ENCODE data around the gene GRIN2A.
A peak's percentile ranks its signal among the peaks of the same experiment; 100 is the strongest.

GRIN2A gene

GRCh38 chr16:10181196-10182162 is 749 bp downstream of the GRIN2A start:
- DNase-seq = peak; percentile 20

GRCh38 chr16:10180771-10181163 is 1.5 kb downstream of the GRIN2A start:
- no peak for DNase-seq

GRCh38 chr16:10180042-10180770 is 2.0 kb downstream of the GRIN2A start:
- no peak for DNase-seq

GRCh38 chr16:10178526-10178925 is 3.7 kb downstream of the GRIN2A start:
- no peak for DNase-seq

- no peak for DNase-seq
Measured at GRCh38 chr16:10178080-10178479, 4.1 kb downstream of the GRIN2A start.

- no peak for DNase-seq
Measured at GRCh38 chr16:10172848-10173655, 9.2 kb downstream of the GRIN2A start.

GRCh38 chr16:10171221-10171620 is 11.0 kb downstream of the GRIN2A start:
- DNase-seq = no peak

- DNase-seq = no peak
Measured at GRCh38 chr16:10169904-10170410, 12.3 kb downstream of the GRIN2A start.

- no peak for DNase-seq
Measured at GRCh38 chr16:10169031-10169430, 13.2 kb downstream of the GRIN2A start.

- DNase-seq = no peak
Measured at GRCh38 chr16:10168258-10168657, 14.0 kb downstream of the GRIN2A start.

- DNase-seq = no peak
Measured at GRCh38 chr16:10165643-10166042, 16.6 kb downstream of the GRIN2A start.

GRCh38 chr16:10162981-10163380 is 19.2 kb downstream of the GRIN2A start:
- DNase-seq = no peak

GRCh38 chr16:10156099-10156498 is 26.1 kb downstream of the GRIN2A start:
- DNase-seq = no peak

GRCh38 chr16:10154389-10154788 is 27.8 kb downstream of the GRIN2A start:
- no peak for DNase-seq

GRCh38 chr16:10153985-10154384 is 28.2 kb downstream of the GRIN2A start:
- no peak for DNase-seq

GRCh38 chr16:10151718-10152117 is 30.5 kb downstream of the GRIN2A start:
- DNase-seq = no peak

GRCh38 chr16:10150906-10151305 is 31.3 kb downstream of the GRIN2A start:
- no peak for DNase-seq

- no peak for DNase-seq
Measured at GRCh38 chr16:10145542-10146035, 36.6 kb downstream of the GRIN2A start.

- no peak for DNase-seq
Measured at GRCh38 chr16:10141671-10142070, 40.6 kb downstream of the GRIN2A start.

- no peak for DNase-seq
Measured at GRCh38 chr16:10138881-10139280, 43.3 kb downstream of the GRIN2A start.

- no peak for DNase-seq
Measured at GRCh38 chr16:10137341-10137740, 44.9 kb downstream of the GRIN2A start.

- no peak for DNase-seq
Measured at GRCh38 chr16:10136916-10137315, 45.3 kb downstream of the GRIN2A start.

- no peak for DNase-seq
Measured at GRCh38 chr16:10130538-10130937, 51.7 kb downstream of the GRIN2A start.

Measured in NCI-H2029 (cell line).